Measurements from ENCODE around the gene CST6.

The CST6 gene

DNA sequence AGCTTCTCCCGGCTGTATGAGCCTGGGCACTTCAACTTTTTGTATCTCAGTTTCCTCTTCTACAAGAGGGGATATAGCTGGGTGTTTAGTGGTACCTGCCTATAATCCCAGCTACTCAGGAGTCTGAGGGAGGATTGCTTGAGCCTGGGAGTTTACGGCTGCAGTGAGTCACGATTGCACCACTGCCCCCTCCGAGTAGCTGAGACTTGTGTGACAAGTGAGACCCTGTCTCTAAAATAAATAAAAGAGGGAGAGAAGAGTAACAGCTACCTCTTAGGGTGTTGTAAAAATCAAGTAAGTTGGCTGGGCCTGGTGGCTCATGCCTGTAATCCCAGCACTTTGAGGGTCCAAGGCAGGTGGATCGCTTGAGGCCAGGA, 24.5 kb downstream of the CST6 start:
- in situ Hi-C loops (cut with HindIII; ENCODE audit: low pct_ligation_motif_present, low pct_unique_long_range_greater_than_20kb, low sequenced_read_pairs), result no loop called here
- no peak for DNase-seq

DNA sequence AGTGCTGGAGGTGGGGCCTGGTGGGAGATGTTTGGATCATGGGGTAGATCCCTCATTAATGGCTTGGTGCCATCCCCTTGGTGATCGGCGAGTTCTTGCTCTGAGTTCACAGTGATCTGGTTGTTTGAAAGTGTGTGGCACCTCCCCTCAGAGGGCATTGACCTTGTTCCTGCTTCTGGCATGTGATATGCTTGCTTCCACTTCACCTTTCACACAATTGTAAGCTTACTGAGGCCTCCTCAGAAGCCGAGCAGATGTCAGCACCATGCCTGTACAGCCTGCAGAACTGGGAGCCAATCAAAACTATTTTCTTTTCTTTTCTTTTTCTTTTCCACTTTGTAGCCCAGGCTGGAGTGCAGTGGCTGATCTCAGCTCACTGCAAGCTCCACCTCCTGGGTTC, 25.5 kb downstream of the CST6 start:
- DNase-seq, result no peak
- in situ Hi-C loops (cut with HindIII; ENCODE audit: low pct_ligation_motif_present, low pct_unique_long_range_greater_than_20kb, low sequenced_read_pairs), result no loop called here

DNA sequence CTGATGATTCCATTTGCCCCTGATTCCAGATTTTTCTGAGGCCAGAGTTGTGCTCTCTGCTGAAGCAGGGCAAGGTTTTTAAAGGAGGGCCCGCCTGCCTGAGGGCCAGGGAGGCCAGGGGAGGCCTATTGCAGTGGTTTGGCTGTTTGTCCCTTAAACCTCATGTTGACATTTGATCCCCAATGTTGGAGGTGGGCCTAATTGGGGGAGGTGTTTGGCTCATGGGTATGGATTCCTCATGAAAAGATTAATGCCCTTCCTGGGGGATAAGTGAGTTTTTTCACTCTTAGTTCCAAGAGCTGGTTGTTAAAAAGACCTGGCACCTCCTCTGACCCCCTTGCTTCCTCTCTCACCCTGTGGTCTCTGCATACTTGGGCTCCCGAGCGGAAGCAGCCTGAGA, 28.0 kb downstream of the CST6 start:
- in situ Hi-C loops (cut with HindIII; ENCODE audit: low pct_ligation_motif_present, low pct_unique_long_range_greater_than_20kb, low sequenced_read_pairs), result no loop called here
- no peak for DNase-seq

DNA sequence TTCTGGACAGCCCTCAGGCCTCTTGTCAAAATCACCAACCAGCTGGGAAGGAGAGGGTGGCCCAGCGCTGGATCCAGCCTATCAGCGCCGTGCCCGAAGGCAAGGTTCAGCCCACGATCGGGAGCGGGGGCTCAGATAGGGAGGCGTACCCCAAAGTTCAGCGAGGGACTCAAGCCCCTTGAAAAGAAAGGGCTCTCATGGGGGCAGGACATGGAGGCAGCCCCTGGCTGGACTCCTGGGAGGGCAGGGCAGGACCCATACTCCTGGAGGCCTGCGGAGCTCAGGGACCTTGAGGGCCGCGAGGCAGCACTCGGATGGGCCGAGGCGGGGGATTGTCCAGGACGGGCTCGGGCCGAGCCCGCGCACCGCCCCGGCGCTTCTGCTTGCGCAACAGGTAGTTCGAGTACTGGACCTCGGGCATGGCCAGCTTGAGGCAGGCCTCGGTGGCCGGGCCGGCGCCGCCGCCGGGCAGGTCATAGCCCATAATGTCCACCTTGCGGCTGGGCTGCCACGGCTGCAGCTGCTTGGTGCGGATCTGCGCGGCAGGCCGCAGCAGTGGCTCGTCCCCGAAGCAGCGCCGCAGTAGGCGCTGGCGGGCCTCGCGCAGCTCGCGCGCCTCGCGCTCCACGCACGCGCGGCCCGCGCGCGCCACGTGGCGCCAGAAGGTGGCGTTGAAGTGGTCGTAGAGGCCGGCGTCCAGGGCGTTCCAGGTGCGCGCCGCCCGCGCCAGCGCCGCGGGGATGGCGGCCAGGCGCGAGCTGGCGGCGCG, 30.6 kb downstream of the CST6 start:
- in situ Hi-C loops (cut with HindIII; ENCODE audit: low pct_ligation_motif_present, low pct_unique_long_range_greater_than_20kb, low sequenced_read_pairs), result no loop called here

DNA sequence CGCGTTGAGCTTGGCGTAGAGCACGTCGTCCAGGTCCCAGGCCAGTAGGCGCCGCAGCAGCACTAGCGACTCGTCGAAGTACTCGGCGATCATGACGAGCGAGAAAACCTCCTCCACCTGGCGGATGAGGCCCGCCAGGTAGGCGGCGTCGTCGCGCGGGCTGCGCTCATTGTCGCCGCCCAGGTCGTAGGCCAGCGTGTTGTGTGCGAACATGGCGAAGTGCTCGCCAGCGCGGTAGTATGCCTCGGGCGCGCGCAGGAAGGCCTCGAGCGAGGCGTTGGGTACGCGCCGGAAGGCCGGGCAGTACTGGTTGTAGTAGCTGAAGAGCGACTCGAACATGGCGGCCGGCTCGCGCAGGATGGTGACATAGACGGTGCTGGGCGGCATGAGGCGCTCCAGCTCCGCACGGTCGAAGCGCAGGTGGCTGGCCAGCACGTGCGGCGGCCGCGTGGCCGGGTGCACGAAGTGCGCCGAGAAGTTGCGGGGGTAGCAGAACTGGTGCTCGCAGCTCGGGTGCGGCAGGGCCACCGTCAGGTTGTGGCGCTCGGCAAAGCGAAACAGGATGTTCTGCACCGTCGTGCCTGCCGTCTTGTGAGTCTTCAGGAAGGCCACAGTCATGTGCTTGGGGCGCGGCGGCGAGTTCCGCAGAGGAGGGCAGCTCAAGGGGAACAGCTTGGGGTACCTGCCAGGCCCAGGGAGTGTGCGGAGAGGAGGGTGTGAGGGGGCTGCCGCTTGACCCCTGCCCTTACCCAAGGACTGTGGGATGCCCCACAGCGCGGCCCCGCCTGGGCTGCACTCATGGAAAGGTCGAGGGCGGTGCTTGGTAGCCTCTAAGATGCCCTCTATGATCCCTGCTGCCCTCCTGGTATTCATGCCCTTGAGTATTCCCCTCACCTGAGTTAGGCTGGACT, 31.4 kb downstream of the CST6 start:
- in situ Hi-C loops (cut with HindIII; ENCODE audit: low pct_ligation_motif_present, low pct_unique_long_range_greater_than_20kb, low sequenced_read_pairs), result no loop called here
- DNase-seq, result no peak

More for the DNA sequence above, 30.6 kb downstream of the CST6 start:
- no peak for DNase-seq

DNA sequence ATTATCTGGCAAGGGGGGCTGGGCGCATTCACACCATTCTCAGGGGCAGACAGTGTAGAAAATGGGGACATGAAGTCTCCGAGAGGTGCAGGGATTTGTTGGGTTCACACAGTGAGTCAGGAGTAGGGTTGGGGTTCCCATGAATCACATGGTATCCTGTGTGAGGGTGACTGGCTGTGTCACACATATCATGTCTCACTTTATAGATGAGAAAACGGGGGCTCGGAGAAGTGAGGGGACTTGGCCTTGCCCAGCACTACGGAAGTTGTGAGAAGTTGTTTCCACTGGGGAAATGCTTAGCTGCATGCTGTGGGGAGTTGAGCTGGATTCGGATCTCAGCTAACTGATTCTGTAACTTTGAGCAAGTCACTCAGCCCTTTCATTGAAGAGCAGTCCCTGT, 32.9 kb downstream of the CST6 start:
- no peak for DNase-seq
- in situ Hi-C loops (cut with HindIII; ENCODE audit: low pct_ligation_motif_present, low pct_unique_long_range_greater_than_20kb, low sequenced_read_pairs), result no loop called here

DNA sequence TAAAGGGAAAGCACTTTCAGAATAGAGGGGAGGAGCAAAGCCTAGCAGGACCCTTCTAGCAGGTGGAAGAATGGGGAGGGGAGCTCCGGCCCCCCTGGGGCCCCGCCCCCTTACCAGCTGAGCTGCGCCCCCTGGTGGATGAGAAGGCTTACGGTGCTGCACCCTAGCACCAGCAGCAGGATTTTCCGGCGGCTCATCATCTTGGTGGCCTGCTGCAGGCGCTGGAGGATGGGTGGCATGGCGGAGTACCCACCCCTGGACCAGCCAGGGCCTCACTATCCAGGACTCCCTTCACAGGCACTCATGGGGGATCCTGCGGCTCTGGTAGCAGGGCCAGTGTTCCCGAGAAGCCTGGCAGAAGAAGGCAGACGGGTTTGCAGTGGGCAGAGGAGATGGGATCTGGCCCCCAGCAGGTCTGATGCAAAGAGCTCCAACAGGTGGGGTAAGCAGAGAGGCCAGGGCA, 33.4 kb downstream of the CST6 start:
- in situ Hi-C loops (cut with HindIII; ENCODE audit: low pct_ligation_motif_present, low pct_unique_long_range_greater_than_20kb, low sequenced_read_pairs), result no loop called here

DNA sequence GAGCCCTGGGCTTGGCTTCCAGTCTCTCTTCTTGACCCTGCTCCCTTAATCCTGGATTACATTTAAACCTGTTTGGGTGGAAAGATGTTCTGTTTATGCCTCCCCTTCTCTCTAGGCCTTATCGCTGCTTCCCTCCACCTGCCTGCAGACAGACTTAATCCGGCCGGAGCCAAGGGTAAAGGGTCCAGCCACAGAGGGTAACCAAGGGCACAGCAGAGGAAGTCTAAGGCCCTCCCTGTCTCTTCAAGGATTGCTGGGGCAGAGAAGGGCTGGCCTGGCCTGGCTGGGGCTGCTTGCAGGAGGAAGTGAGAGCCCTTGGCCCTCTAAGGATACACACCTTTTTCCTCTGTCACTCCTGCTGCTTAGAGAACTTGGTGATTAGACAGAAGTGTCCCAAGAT, 35.1 kb downstream of the CST6 start:
- in situ Hi-C loops (cut with HindIII; ENCODE audit: low pct_ligation_motif_present, low pct_unique_long_range_greater_than_20kb, low sequenced_read_pairs), result no loop called here
- DNase-seq, result no peak

More for the DNA sequence above, 33.4 kb downstream of the CST6 start:
- DNase-seq, result peak; percentile 71

DNA sequence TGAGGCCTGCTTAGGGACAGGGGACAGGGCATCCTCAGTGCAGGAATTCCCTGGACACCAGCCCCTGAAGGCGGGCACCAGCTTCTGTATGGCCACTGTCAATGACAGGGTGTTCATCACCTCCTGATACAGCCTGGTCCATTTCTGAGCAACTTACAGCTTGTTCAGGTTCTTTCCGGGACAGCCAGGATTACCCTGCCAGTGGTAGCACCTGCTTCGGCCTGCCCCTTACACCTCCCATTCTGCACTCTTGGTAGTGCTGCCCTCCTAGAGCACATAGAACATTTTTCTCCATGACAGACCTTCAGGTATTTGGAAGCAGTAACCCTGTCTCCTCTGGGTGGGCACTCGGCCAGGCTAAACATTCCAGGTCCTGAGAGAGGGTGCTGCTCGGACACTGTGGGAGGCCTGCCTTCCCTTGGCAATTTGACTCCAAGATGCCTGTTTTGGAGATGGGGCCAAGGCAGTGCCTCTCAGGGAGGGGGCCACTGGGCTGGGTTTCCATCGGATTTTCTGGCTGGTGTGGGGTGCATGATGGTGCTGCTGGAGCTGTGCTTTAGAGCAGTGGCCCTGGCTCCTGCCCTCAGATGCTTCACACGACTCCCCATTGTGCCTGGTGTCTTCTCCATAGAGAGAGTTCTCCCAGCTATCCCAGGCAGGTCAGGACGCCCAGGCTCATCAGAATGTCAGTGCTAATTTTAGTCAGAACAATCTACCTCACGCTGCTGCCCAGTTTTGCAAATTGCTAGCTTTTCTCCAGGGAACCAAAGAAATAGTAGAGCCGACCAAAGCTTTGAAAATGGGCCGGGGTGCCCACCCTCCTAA, 35.9 kb downstream of the CST6 start:
- in situ Hi-C loops (cut with HindIII; ENCODE audit: low pct_ligation_motif_present, low pct_unique_long_range_greater_than_20kb, low sequenced_read_pairs), result no loop called here

DNA sequence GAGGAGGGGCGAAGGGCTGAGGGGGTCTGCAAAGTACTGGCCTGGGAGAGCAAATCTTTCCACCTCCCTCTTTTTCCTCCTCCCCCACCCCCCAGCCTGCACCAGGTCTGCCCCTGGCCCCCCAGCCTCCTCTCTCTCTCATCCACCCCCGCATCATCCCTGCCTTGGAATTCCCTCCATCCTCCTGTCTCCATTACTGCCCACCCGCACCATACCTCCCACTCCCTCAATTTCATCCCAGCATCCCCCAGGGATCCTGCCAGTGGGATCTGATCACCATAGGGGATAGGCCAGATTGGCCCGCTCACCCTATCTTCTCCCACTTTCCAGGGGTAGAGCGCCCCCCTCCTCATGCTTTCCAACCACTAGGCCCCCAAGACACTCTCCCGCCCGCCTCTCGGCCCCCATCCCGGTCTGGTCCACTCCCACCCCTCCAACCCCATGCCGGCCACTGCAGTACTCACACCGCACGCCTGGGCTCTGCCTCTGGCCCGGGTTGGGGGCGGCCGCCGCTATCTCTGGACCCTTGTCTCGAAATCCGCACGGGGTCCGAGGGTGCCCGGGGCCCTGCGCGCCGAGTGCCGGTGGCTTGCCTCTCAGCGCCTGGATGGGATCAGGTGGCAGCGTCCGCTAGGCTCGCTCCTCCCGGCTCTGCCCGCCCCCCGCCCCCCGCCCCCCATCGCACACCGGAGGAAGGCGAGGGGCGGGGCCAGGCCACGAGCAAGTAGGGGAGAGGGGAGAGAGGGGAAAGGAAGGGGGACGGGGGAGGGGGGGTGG, 36.9 kb downstream of the CST6 start, which contains the start of gene GAL3ST3:
TSS of gene GAL3ST3 (minus strand) at position 615 of the 777 bp plus-strand sequence. CDS start 3,746 bp downstream, outside the sequence.
- in situ Hi-C loops (cut with HindIII; ENCODE audit: low pct_ligation_motif_present, low pct_unique_long_range_greater_than_20kb, low sequenced_read_pairs), result no loop called here
- no peak for DNase-seq

More for the DNA sequence above, 35.9 kb downstream of the CST6 start:
- peak; percentile 27 for DNase-seq

DNA sequence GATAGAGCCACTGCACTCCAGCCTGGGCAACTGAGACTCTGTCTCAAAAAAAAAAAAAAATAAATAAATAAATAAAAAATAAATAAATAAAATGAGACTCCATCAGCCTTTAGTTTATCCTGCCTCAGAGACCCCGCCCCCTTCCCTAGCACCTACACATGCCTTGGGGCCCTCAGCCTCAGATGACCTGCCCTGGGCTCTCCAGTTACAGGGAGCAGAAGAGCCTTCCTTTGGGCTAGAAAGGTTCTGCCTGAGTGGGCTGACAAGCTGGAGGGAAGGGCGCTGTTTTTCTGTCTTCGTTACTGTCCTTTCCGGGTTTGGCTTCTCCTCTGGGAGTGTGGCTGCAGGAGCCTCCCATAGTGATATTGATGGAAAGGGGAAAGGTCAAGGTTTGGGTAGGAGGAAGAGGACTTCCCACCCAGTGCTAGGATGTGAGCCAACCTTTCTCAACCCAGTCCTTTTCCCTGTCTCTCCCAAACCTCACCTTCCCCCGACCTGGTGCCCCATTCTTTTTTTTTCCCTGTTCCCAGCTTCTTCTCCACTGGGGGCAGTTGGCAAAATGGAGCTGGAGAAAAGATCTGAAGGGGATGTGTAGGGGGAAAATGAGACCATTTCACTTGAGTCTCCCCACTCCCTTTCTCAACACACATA, 38.9 kb downstream of the CST6 start:
- in situ Hi-C loops (cut with HindIII; ENCODE audit: low pct_ligation_motif_present, low pct_unique_long_range_greater_than_20kb, low sequenced_read_pairs), result no loop called here
- peak; percentile 5 for DNase-seq

DNA sequence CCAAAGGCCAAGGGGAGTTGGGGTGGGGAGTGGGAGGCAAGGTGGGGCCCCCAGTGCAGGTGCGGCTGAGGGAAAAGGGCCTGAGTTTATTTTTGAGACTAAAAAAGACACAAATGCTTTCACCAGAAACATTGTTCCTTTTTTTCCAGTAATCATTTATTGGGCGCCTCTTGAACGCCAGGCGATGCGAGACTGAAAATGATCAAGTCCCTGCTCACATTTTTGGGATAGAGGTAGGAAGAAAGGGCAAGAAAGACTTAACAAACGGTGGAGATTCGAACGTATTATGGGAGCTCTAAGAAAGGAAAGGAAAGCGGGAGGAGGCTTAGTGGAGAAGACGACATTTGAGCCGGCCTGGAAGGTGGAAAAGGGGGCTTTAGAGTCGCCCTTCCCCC, 39.6 kb downstream of the CST6 start:
- DNase-seq, result peak; percentile 35

DNA sequence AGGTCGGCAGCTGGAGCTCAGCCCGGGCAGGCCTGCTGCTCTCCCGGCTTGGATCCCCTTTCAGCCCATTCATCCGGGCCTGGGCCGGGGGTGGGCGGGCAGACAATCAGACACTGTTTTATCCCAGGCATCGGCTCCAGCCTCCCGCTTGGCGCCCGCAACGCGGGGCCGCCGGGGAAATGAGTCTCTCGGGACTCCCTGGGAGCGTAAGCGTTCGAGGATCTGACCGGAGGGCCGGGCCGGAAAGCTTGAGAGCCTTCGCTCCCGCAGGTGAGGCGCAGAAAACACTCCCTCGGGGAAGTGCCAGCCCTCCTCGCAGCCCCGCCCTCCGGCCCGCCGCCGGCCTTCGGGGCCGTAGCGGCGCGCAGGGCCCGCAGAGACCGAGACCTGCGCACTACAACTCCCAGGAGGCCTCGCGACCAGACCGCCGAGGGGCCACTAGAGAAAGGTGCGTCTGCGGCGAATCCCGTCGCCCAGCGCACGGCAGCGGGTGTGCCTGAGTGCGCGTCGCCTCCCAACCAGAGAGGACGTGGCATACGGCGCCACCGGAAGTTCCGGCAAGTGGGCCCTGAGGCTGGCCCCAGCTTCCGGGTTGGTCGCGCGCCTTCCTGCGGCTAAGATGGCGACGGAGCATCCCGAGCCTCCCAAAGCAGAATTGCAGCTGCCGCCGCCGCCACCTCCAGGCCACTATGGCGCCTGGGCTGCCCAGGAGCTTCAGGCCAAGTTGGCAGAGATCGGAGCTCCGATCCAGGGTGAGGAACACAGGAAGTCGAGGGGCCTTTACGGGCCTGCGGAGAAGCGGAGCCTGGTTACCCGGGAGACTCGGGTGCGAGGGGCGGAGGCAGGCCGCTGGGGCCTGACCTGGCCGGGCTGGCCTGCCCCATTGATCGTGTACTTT, 40.2 kb downstream of the CST6 start, which contains the start of gene SF3B2:
TSS of gene SF3B2 (plus strand) at position 599 of the 898 bp plus-strand sequence. CDS start at position 620, 21 bp downstream.
- peak; percentile 95 for DNase-seq
- in situ Hi-C loops (cut with HindIII; ENCODE audit: low pct_ligation_motif_present, low pct_unique_long_range_greater_than_20kb, low sequenced_read_pairs), result no loop called here

More for the DNA sequence above, 39.6 kb downstream of the CST6 start:
- in situ Hi-C loops (cut with HindIII; ENCODE audit: low pct_ligation_motif_present, low pct_unique_long_range_greater_than_20kb, low sequenced_read_pairs), result no loop called here

DNA sequence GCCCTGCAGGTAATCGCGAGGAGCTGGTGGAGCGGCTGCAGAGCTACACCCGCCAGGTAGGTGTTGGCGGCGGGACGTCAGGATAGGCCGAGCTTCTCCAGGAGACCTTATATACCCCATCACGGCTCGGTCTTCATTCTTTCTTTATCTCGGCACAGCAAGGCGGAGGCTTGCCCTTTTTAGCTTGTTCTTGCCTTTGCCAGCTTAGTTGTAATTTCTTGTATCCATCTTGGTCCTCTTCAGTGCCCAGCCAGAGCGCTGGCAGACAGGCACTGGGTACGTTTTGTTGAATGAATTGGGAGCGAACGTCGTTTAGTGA, 40.8 kb downstream of the CST6 start:
- DNase-seq, result no peak
- in situ Hi-C loops (cut with HindIII; ENCODE audit: low pct_ligation_motif_present, low pct_unique_long_range_greater_than_20kb, low sequenced_read_pairs), result no loop called here

DNA sequence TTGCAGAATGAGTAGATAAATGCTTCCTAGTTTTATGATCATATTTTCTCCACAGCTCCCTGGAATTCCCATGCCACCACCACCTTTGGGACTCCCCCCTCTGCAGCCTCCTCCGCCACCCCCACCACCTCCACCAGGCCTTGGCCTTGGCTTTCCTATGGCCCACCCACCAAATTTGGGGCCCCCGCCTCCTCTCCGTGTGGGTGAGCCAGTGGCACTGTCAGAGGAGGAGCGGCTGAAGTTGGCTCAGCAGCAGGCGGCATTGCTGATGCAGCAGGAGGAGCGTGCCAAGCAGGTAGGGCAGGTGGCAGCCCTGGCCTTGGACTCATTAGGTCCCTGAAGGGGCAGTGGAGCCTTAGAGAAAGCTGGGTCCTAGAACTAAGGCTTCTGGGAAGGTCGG, 43.2 kb downstream of the CST6 start:
- DNase-seq, result no peak
- in situ Hi-C loops (cut with HindIII; ENCODE audit: low pct_ligation_motif_present, low pct_unique_long_range_greater_than_20kb, low sequenced_read_pairs), result no loop called here

DNA sequence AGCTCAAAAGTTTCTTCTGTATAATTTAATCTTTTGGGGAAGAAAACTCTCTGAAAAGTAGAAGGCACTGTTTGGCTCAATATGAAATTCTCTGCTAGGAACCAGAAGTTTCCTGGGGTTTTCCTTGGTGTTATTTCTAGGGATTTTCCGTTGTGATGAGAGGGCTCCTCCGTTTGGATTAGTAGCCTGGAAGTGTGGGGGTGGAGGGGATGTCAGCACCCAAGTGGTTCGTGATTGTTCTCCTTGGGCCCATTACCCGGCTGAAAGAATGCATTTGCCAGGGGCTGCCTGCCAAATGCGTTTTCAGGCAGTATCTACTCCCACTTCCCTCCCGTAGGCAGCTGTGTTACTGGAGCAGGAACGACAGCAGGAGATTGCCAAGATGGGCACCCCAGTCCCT, 44.7 kb downstream of the CST6 start:
- no peak for DNase-seq
- in situ Hi-C loops (cut with HindIII; ENCODE audit: low pct_ligation_motif_present, low pct_unique_long_range_greater_than_20kb, low sequenced_read_pairs), result no loop called here

All from ACHN (cell line).